ENCODE data around the gene CST4. TPM values are rescaled to one million over a fixed set of nuclear protein-coding genes. Genes with fewer than 3 reads are reported as not detected.

CST4 gene
- total and polyA plus RNA-seq, 2 experiments from 2014 or later: not detected

GRCh38 chr20:23658336-23658735 lies 30.5 kb downstream of the CST4 start:
- Mint-ChIP-seq H3K4me3 (no peak overlapping the region), H3K27ac (no peak overlapping the region), H3K9me3 (no peaks in the 10 kb centered on the region; the same call in 2 of the 3 replicates), H3K36me3 (ENCODE audit: low read depth) (no peaks in the 10 kb centered on the region), H3K4me1 (peaks cover 5% of the 10 kb centered on the region; the same call in 2 of the 3 replicates), H3K27me3 (ENCODE audit: insufficient read depth, low read depth, poor library complexity) (peaks cover 8% of the 10 kb centered on the region)
- H3K4me2 ChIP-seq: no peak overlapping the region
- TF ChIP-seq CTCF (conservative IDR thresholded peaks at IDR 0.05; ENCODE audit: low read depth in 2 of 2): no peak
- TF ChIP-seq ZNF114 (CRISPR knock-in tag; IDR thresholded peaks at IDR 0.05): no peak
- no peak for TF ChIP-seq ETS1 (IDR thresholded peaks at IDR 0.05)
- no peak for TF ChIP-seq CREB1 (CRISPR knock-in tag; IDR thresholded peaks at IDR 0.05; ENCODE audit: low read depth)
- no peak for TF ChIP-seq STAT1 (IDR thresholded peaks at IDR 0.05; ENCODE audit: unreplicated experiment)
- TF ChIP-seq JUNB (IDR thresholded peaks at IDR 0.05; ENCODE audit: unreplicated experiment): no peak
- no peak for TF ChIP-seq ZNF331 (CRISPR knock-in tag; IDR thresholded peaks at IDR 0.05; ENCODE audit: low read depth)
- TF ChIP-seq EZH2 (IDR thresholded peaks at IDR 0.05; ENCODE audit: low read depth, unreplicated experiment): no peak
- TF ChIP-seq ZNF462 (CRISPR knock-in tag; IDR thresholded peaks at IDR 0.05): no peak
- no peak for TF ChIP-seq EZH2phosphoT487 (IDR thresholded peaks at IDR 0.05; ENCODE audit: unreplicated experiment)
- TF ChIP-seq POLR2AphosphoS5 (IDR thresholded peaks at IDR 0.05; ENCODE audit: low read depth): no peak
- no peak for TF ChIP-seq NANOG (IDR thresholded peaks at IDR 0.05; ENCODE audit: borderline replicate concordance)
- TF ChIP-seq REST (IDR thresholded peaks at IDR 0.05; ENCODE audit: unreplicated experiment): no peak
- no peaks in the 10 kb centered on the region for H3F3A ChIP-seq (replicated peaks; ENCODE audit: low read depth)
- H3K27me3 ChIP-seq (ENCODE audit: insufficient read depth): no peaks in the 10 kb centered on the region
- peak overlapping the region; percentile 14; the same call in 1 of the 2 replicates for H2AFZ ChIP-seq
- ATAC-seq: no peak
- no peaks in the 10 kb centered on the region for H3K36me3 ChIP-seq (ENCODE audit: insufficient read depth)
- no peak for DNase-seq (ENCODE audit: low spot score)
- no peak overlapping the region for H3K27ac ChIP-seq (ENCODE audit: low read depth)
- no peaks in the 10 kb centered on the region for H4K20me1 ChIP-seq (replicated peaks; ENCODE audit: insufficient read depth)
- H3K4me1 ChIP-seq (ENCODE audit: insufficient read depth): no peaks in the 10 kb centered on the region
- H3K79me2 ChIP-seq (replicated peaks; ENCODE audit: insufficient read depth): no peaks in the 10 kb centered on the region
- H3K4me3 ChIP-seq: no peak overlapping the region
- H3K9me2 ChIP-seq (ENCODE audit: insufficient read depth): no peaks in the 10 kb centered on the region

Data from GM23338 (cell line).